GM12878 (cell line): ENCODE data around the gene RAB32. TPM values are rescaled to one million over a fixed set of nuclear protein-coding genes. Genes with fewer than 3 reads are reported as not detected.
"Not testable (repeated sequence)": the region's sequence is repeated elsewhere in the genome, so short reads cannot be mapped to it uniquely, and the experiment has no call there.

Source experiments
- ATAC-seq: fragments of 200-7000 bp; cut with Tn5 transposase; 3 replicates; pipeline ENCODE4 v1.9.1; 2020; ENCODE audit warnings: mild to moderate bottlenecking, moderate library complexity
- BruUV-seq: library from RNA; stranded (reverse); fragments of 400-500 nt; replicated peaks from 2 replicates; lab custom pipeline; 2021; lab: Mats Ljungman, UMichigan
- CTCF ChIA-PET: fragments of 300-600 bp; sonication (Branson Sonifier 250); formaldehyde crosslinking; extraction: SDS; loops from one replicate; lab custom pipeline; 2021; ENCODE audit warnings: inconsistent platforms; lab: Yijun Ruan, JAX
- POLR2A ChIA-PET: fragments of 350-600 bp; formaldehyde crosslinking; extraction: SDS; loops from one replicate; lab custom pipeline; 2021; ENCODE audit warnings: inconsistent platforms; lab: Charles Lee
- RAD21 ChIA-PET: fragments of 300-600 bp; sonication (Branson Sonifier 250); formaldehyde crosslinking; loops from one replicate; lab custom pipeline; 2023; ENCODE audit warnings: antibody characterized with exemption; ENCODE audit not compliant: unreplicated experiment; lab: Charles Lee
- SMC1A ChIA-PET: fragments of 300-600 bp; sonication (Branson Sonifier 250); formaldehyde crosslinking; loops from one replicate; lab custom pipeline; 2023; ENCODE audit not compliant: unreplicated experiment, uncharacterized antibody; lab: Charles Lee
- DNase-seq: peaks from one replicate; pipeline ENCODE4 v3.0.0-alpha.2; 2011; ENCODE audit warnings: low read depth, low spot score
- FAIRE-seq: peaks from 3 replicates; lab custom pipeline; 2011; peaks lifted over from hg19 to GRCh38; lab: Jason Lieb, UNC
- H2AFZ ChIP-seq: 2 replicates; pipeline ENCODE4 v1.6.0; 2011; ENCODE audit warnings: low read depth, low read length, control low read depth; ENCODE audit not compliant: control insufficient read depth
- H3K27ac ChIP-seq: 2 replicates; pipeline ENCODE4 v1.5.1; 2011; ENCODE audit warnings: control low read depth; ENCODE audit not compliant: control insufficient read depth, insufficient read depth
- H3K27me3 ChIP-seq, 2 experiments: replicated peaks in 1 of 2; 2 replicates each; pipeline versions ENCODE4 v1.6.0 to v1.6.1; 2011; ENCODE audit warnings: low read length in 1 of 2; ENCODE audit not compliant: control insufficient read depth in 2 of 2, insufficient read depth in 2 of 2
- H3K36me3 ChIP-seq, 2 experiments: 2 replicates each; pipeline ENCODE4 v1.5.1; 2011; ENCODE audit warnings: low read length in 1 of 2; ENCODE audit not compliant: control insufficient read depth in 2 of 2, insufficient read depth in 2 of 2
- H3K4me1 ChIP-seq: 2 replicates; pipeline ENCODE4 v1.6.1; 2011; ENCODE audit warnings: mild to moderate bottlenecking, low read length, moderate library complexity, mixed read lengths; ENCODE audit not compliant: control insufficient read depth, insufficient read depth
- H3K4me2 ChIP-seq: 2 replicates; pipeline ENCODE4 v1.6.0; 2011; ENCODE audit warnings: control low read depth; ENCODE audit not compliant: control insufficient read depth, insufficient read depth
- H3K4me3 ChIP-seq: fragments of 200-600 bp; sonication (generic); 2 replicates; pipeline ENCODE4 v1.5.1; 2016
- H3K79me2 ChIP-seq: 2 replicates; pipeline ENCODE4 v1.6.0; 2011; ENCODE audit warnings: low read length; ENCODE audit not compliant: control insufficient read depth, insufficient read depth
- H3K9ac ChIP-seq: 2 replicates; pipeline ENCODE4 v1.8.0; 2011; ENCODE audit warnings: low read length, control low read depth, mixed read lengths; ENCODE audit not compliant: control insufficient read depth, insufficient read depth
- H3K9me3 ChIP-seq: replicated peaks from 3 replicates; pipeline ENCODE4 v1.5.1; 2011; ENCODE audit warnings: mild to moderate bottlenecking, low read length; ENCODE audit not compliant: control insufficient read depth, insufficient read depth
- H4K20me1 ChIP-seq: 2 replicates; pipeline ENCODE4 v1.6.0; 2011; ENCODE audit not compliant: control insufficient read depth, insufficient read depth
- BACH1 ChIP-seq: fragments of 450-650 bp; IDR thresholded peaks from 2 replicates; pipeline ENCODE4 v1.6.1; 2017; ENCODE audit warnings: mild to moderate bottlenecking, borderline replicate concordance
- BMI1 ChIP-seq: fragments of 450-650 bp; IDR thresholded peaks from 2 replicates; pipeline ENCODE4 v1.6.1; 2016; ENCODE audit warnings: mild to moderate bottlenecking, moderate library complexity, borderline replicate concordance
- E2F4 ChIP-seq: IDR thresholded peaks from 2 replicates; pipeline ENCODE4 v1.6.1; 2012; ENCODE audit warnings: low read depth, low read length, improper control_type of control experiment
- GABPA ChIP-seq: IDR thresholded peaks from 2 replicates; pipeline ENCODE4 v1.6.1; 2014; ENCODE audit warnings: antibody characterized with exemption, low read depth, mild to moderate bottlenecking, inconsistent platforms
- HDGF ChIP-seq: fragments of 450-650 bp; IDR thresholded peaks from 2 replicates; pipeline ENCODE4 v1.6.1; 2016; ENCODE audit warnings: antibody characterized with exemption
- NKRF ChIP-seq: fragments of 450-650 bp; conservative IDR thresholded peaks from 2 replicates; pipeline ENCODE4 v1.6.1; 2017; ENCODE audit warnings: mild to moderate bottlenecking, moderate library complexity
- NR2C1 ChIP-seq: fragments of 450-650 bp; IDR thresholded peaks from 2 replicates; pipeline ENCODE4 v1.6.1; 2017; ENCODE audit warnings: antibody characterized with exemption, mild to moderate bottlenecking, moderate library complexity
- NRF1 ChIP-seq: conservative IDR thresholded peaks from 2 replicates; pipeline ENCODE4 v1.6.1; 2011; ENCODE audit warnings: mild to moderate bottlenecking, low read depth, low read length, improper control_type of control experiment
- SREBF2 ChIP-seq: IDR thresholded peaks from 2 replicates; pipeline ENCODE4 v1.6.1; 2012; ENCODE audit warnings: mild to moderate bottlenecking, low read length
- TBL1XR1 ChIP-seq: IDR thresholded peaks from 2 replicates; pipeline ENCODE4 v1.6.1; 2012; ENCODE audit warnings: low read depth, low read length, improper control_type of control experiment
- ZNF207 ChIP-seq: fragments of 450-650 bp; IDR thresholded peaks from 2 replicates; pipeline ENCODE4 v1.6.1; 2014; ENCODE audit warnings: antibody characterized with exemption, mild to moderate bottlenecking, borderline replicate concordance
- WGBS: methylation state at CpG from one replicate; pipeline ENCODE4 v1.1.6; 2016; ENCODE audit warnings: low lambda C conversion rate; ENCODE audit not compliant: insufficient replicate concordance, insufficient coverage; ENCODE audit errors: missing lambda C conversion rate; 5-methylcytosine and 5-hydroxymethylcytosine counted together
- in situ Hi-C: fragments of 300-500 bp; cut with MboI; formaldehyde crosslinking; loops from 9 replicates; pipeline ENCODE4 v1.14.3; 2018; ENCODE audit warnings: mixed read lengths
- intact Hi-C: fragments of 100-400 bp; cut with micrococcal nuclease; formaldehyde crosslinking; loops from one replicate; pipeline ENCODE4 v1.14.2; 2022; ENCODE audit not compliant: unreplicated experiment
- polyA plus RNA-seq, 11 experiments: library from polyadenylated mRNA; depleted of rRNA in 4 of 11; unstranded in 6 of 11; stranded (reverse) in 5 of 11; fragments of >200 nt; fragmentation: Nextera tagmentation in 4 of 11; fragmentation: Illumina TruSeq in 1 of 11; extraction: Ambion mirVana in 4 of 11; extraction: Trizol in 1 of 11; gene quantifications; 1 replicate in 1 of 11; 2 replicates in 10 of 11; pipeline versions ENCODE4 v1.2.1 to v1.2.3, GENCODE V29; 2011 to 2016; ENCODE audit warnings: inconsistent platforms in 2 of 11, missing spikeins in 2 of 11, low read depth in 1 of 11
- total RNA-seq, 4 experiments: library from RNA; depleted of rRNA in 3 of 4; stranded (reverse); fragments of >200 nt in 3 of 4; fragmentation: Illumina TruSeq in 1 of 4; extraction: Trizol in 1 of 4; gene quantifications; 2 replicates each; pipeline versions ENCODE4 v1.2.1 to v1.2.3, GENCODE V29; 2013 to 2021
- TF ChIP-seq, protein P1 (sequence below): fragments of 150-350 bp; IDR thresholded peaks from 2 replicates; pipeline ENCODE4 v1.6.1; 2016; ENCODE audit warnings: low read depth, low read length

RAB32 gene
- total and polyA plus RNA-seq, 10 of the 15 experiments (the other 5 are each of a cell fraction or from before 2014, with no cell fraction given): 0.50 TPM; not detected in 9

DNA sequence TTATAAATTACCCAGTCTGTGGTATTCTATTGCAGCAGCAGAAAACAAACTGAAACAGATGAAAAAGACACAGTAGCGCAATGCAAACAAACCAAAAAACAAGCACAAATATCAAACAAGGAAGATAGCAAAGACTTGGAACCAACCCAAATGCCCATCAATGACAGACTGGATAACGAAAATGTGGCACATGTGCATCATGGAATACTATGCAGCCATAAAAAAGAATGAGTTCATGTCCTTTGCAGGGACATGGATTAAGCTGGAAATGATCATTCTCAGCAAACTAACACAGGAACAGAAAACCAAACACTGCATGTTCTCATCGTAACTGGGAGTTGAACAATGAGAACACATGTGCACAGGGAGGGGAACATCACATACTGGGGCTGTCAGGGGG, 25.0 kb downstream of the RAB32 start:
- FAIRE-seq, H3K27ac ChIP-seq, in situ Hi-C loops, H2AFZ ChIP-seq, POLR2A ChIA-PET, RAD21 ChIA-PET, H3K4me1 ChIP-seq, H3K4me3 ChIP-seq, H3K27me3 ChIP-seq, H3K9ac ChIP-seq, H4K20me1 ChIP-seq, SMC1A ChIA-PET, H3K9me3 ChIP-seq, H3K36me3 ChIP-seq, ATAC-seq, intact Hi-C loops, BruUV-seq, H3K79me2 ChIP-seq, H3K4me2 ChIP-seq, DNase-seq: not testable (repeated sequence)
- CTCF ChIA-PET: interaction anchor here (0.6 kb wide), 1 partner anchor 7 kb away, joined by 3 read pairs; no protein-coding TSS in a partner anchor
- WGBS: 48% methylated on average over 3 of the region's 3 CpGs

DNA sequence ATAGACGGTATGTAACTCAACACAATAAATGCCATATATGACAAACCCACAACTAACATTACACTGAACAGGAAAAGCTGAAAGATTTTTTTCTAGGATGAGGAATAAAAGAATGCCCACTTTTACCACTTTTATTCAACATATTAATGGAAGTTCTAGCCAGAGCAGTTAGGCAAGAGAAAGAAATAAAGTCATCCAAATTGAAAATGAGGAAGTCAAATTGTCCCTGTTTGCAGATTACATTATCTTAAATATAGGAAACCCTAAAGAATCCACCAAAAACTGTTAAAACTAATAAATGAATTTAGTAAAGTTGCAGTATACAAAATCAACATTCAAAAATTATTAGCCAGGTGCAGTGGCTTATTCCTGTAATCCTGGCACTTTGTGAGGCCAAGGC, 30.6 kb downstream of the RAB32 start:
- no peaks in the 10 kb centered on the region for H3K27me3 ChIP-seq
- no peak overlapping the region for H3K27ac ChIP-seq
- no peaks in the 10 kb centered on the region for H3K9me3 ChIP-seq
- POLR2A ChIA-PET: no interaction called here
- ATAC-seq (no peak), FAIRE-seq (no peak), DNase-seq (no peak)
- in situ Hi-C loops: no loop called here
- H2AFZ ChIP-seq: no peak overlapping the region
- H3K9ac ChIP-seq: no peak overlapping the region
- RAD21 ChIA-PET: no interaction called here
- H3K4me2 ChIP-seq: no peak overlapping the region
- no TSS peak for BruUV-seq
- no peaks in the 10 kb centered on the region for H3K79me2 ChIP-seq
- H3K4me1 ChIP-seq: no peaks in the 10 kb centered on the region
- SMC1A ChIA-PET: interaction anchor here (1.1 kb wide), 1 partner anchor 10 kb away, joined by 6 read pairs; no protein-coding TSS in a partner anchor
- intact Hi-C loops: loop anchor here (10.0 kb wide), 1 partner anchor 449 kb away; no protein-coding TSS in a partner anchor
- H4K20me1 ChIP-seq: no peaks in the 10 kb centered on the region
- H3K4me3 ChIP-seq: no peak overlapping the region
- H3K36me3 ChIP-seq: no peaks in the 10 kb centered on the region
- 38% methylated on average over 1 of the region's 1 CpG for WGBS
- CTCF ChIA-PET: no interaction called here
- no peak for TF ChIP-seq E2F4
- TF ChIP-seq, protein P1, sequence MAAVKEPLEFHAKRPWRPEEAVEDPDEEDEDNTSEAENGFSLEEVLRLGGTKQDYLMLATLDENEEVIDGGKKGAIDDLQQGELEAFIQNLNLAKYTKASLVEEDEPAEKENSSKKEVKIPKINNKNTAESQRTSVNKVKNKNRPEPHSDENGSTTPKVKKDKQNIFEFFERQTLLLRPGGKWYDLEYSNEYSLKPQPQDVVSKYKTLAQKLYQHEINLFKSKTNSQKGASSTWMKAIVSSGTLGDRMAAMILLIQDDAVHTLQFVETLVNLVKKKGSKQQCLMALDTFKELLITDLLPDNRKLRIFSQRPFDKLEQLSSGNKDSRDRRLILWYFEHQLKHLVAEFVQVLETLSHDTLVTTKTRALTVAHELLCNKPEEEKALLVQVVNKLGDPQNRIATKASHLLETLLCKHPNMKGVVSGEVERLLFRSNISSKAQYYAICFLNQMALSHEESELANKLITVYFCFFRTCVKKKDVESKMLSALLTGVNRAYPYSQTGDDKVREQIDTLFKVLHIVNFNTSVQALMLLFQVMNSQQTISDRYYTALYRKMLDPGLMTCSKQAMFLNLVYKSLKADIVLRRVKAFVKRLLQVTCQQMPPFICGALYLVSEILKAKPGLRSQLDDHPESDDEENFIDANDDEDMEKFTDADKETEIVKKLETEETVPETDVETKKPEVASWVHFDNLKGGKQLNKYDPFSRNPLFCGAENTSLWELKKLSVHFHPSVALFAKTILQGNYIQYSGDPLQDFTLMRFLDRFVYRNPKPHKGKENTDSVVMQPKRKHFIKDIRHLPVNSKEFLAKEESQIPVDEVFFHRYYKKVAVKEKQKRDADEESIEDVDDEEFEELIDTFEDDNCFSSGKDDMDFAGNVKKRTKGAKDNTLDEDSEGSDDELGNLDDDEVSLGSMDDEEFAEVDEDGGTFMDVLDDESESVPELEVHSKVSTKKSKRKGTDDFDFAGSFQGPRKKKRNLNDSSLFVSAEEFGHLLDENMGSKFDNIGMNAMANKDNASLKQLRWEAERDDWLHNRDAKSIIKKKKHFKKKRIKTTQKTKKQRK: no peak
- TF ChIP-seq NKRF: no peak
- TF ChIP-seq ZNF207: no peak
- TF ChIP-seq BMI1: no peak
- no peak for TF ChIP-seq TBL1XR1
- TF ChIP-seq HDGF: no peak
- no peak for TF ChIP-seq GABPA
- no peak for TF ChIP-seq BACH1
- TF ChIP-seq NRF1: no peak
- no peak for TF ChIP-seq SREBF2
- TF ChIP-seq NR2C1: no peak
